ENCODE results near the gene PABPC1L. TPM values are rescaled to one million over a fixed set of nuclear protein-coding genes. Genes with fewer than 3 reads are reported as not detected.

The PABPC1L gene
- total RNA-seq, 1 experiment from 2014 or later: 83.5 TPM

DNA sequence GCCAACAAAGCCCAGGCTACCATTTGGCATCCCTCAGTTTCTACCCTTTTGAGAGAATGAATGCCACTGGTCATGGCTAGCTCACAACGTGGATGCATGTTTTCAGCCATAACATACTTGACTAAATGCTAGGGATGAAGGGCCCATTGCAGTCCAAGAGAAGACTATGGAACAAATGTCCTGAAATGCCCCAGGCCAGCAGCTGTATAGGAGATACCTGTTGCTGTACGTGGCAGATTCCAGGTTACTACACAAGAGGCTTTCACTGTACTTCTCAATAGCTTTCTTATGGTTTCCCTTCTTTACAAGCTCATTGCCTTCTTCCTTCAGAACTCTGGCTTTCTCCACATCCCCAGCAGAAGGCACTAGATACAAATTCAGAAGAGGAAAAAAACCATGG is 38.7 kb downstream of the PABPC1L start:
- Histone ChIP-seq H2BK120ac (ENCODE audit: low read depth, low read length, poor library complexity, severe bottlenecking) (no peak overlapping the region), H3K14ac (ENCODE audit: insufficient read depth, low read length) (no peak overlapping the region), H3T11ph (ENCODE audit: low read length) (no peak overlapping the region), H3K27me3 (ENCODE audit: insufficient read depth, low read length) (no peaks in the 10 kb centered on the region), H3K79me2 (ENCODE audit: insufficient read depth, low read length) (no peaks in the 10 kb centered on the region), H3K18ac (ENCODE audit: insufficient read length, low read depth, low read length) (no peak overlapping the region), H4K5ac (ENCODE audit: insufficient read length, low read depth, low read length) (no peak overlapping the region), H3K4me2 (ENCODE audit: insufficient read depth, insufficient read length, low read length) (no peak overlapping the region), H2AK5ac (ENCODE audit: insufficient read length, low read length) (no peak overlapping the region), H4K20me1 (ENCODE audit: control insufficient read depth, insufficient read depth, insufficient read length) (no peaks in the 10 kb centered on the region), H2BK5ac (ENCODE audit: insufficient read length, low read length) (no peak overlapping the region), H3K9me3 (ENCODE audit: control insufficient read depth, low read depth, low read length) (no peaks in the 10 kb centered on the region), H3K4me1 (ENCODE audit: insufficient read depth, low read length) (no peaks in the 10 kb centered on the region), H2BK12ac (ENCODE audit: insufficient read length, low read depth, low read length) (no peak overlapping the region), H2BK20ac (ENCODE audit: low read depth, low read length, poor library complexity, severe bottlenecking) (no peak overlapping the region), H4K91ac (ENCODE audit: insufficient read length, low read depth, low read length) (no peak overlapping the region), H3K9ac (ENCODE audit: extremely low read depth, insufficient read length, low read length) (no peak overlapping the region), H2BK15ac (ENCODE audit: low read depth, low read length) (no peak overlapping the region), H3K4ac (ENCODE audit: low read depth, low read length) (no peak overlapping the region), H3K23ac (ENCODE audit: insufficient read length, low read depth, low read length) (no peak overlapping the region), H3K23me2 (ENCODE audit: insufficient read length, low read depth, low read length, poor library complexity, severe bottlenecking) (no peaks in the 10 kb centered on the region), H4K8ac (replicated peaks; ENCODE audit: insufficient read length, low read depth, low read length) (no peak overlapping the region), H3K79me1 (ENCODE audit: insufficient read depth, low read depth, low read length, poor library complexity, severe bottlenecking) (no peaks in the 10 kb centered on the region), H3K27ac (ENCODE audit: insufficient read length, low read depth, low read length) (no peak overlapping the region), H2AFZ (ENCODE audit: low read length) (no peak overlapping the region), H3K56ac (ENCODE audit: insufficient read length, low read depth, low read length) (no peak overlapping the region)
- H3K27ac Mint-ChIP-seq: no peak overlapping the region
- DNase-seq: no peak
- H3K36me3 Mint-ChIP-seq (ENCODE audit: insufficient read depth in 1 of 3, low read depth in 3 of 3): peaks cover 21 to 90% (median 60%) of the 10 kb centered on the region in 3 experiments; a peak in 6 of 7 replicates
- H3K27me3 Mint-ChIP-seq (ENCODE audit: low read depth): no peaks in the 10 kb centered on the region
- H3K9me3 Mint-ChIP-seq: no peaks in the 10 kb centered on the region
- TF ChIP-seq, protein P1, sequence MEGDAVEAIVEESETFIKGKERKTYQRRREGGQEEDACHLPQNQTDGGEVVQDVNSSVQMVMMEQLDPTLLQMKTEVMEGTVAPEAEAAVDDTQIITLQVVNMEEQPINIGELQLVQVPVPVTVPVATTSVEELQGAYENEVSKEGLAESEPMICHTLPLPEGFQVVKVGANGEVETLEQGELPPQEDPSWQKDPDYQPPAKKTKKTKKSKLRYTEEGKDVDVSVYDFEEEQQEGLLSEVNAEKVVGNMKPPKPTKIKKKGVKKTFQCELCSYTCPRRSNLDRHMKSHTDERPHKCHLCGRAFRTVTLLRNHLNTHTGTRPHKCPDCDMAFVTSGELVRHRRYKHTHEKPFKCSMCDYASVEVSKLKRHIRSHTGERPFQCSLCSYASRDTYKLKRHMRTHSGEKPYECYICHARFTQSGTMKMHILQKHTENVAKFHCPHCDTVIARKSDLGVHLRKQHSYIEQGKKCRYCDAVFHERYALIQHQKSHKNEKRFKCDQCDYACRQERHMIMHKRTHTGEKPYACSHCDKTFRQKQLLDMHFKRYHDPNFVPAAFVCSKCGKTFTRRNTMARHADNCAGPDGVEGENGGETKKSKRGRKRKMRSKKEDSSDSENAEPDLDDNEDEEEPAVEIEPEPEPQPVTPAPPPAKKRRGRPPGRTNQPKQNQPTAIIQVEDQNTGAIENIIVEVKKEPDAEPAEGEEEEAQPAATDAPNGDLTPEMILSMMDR (conservative IDR thresholded peaks at IDR 0.05): no peak
- H3K4me1 Mint-ChIP-seq: no peaks in the 10 kb centered on the region
- no CpG with 5 or more reads among the region's 2 CpGs for WGBS (ENCODE audit: extremely low coverage, insufficient read length, low lambda C conversion rate)
- no peak overlapping the region for H3K4me3 Mint-ChIP-seq
